B cell (primary cell): ENCODE results near the gene CDH1. TPM values are rescaled to one million over a fixed set of nuclear protein-coding genes. Genes with fewer than 3 reads are reported as not detected.

Source experiments
- ATAC-seq: fragments of 200-7000 bp; cut with Tn5 transposase; one replicate; pipeline ENCODE4 v1.10.0; 2021; ENCODE audit warnings: low read depth, mild to moderate bottlenecking, moderate number of reproducible peaks, moderate library complexity
- CTCF ChIA-PET: fragments of 350-600 bp; sonication (Branson Sonifier 250); formaldehyde crosslinking; loops from one replicate; lab custom pipeline; 2021; ENCODE audit warnings: antibody characterized with exemption, inconsistent platforms; lab: Charles Lee
- POLR2A ChIA-PET: fragments of 350-600 bp; sonication (Branson Sonifier 250); formaldehyde crosslinking; loops from one replicate; lab custom pipeline; 2021; ENCODE audit warnings: antibody characterized with exemption; lab: Charles Lee
- DNase-seq: peaks from one replicate; pipeline ENCODE4 v3.0.0; 2013
- H2AFZ ChIP-seq: 2 replicates; pipeline ENCODE4 v1.6.1; 2012; ENCODE audit warnings: mild to moderate bottlenecking, low read depth, low read length; ENCODE audit not compliant: insufficient read depth, poor library complexity, severe bottlenecking
- H3K27ac ChIP-seq, 2 donors: 1 replicate in 1 of 2; 2 replicates in 1 of 2; pipeline ENCODE4 v1.5.1; 2012 to 2013; ENCODE audit warnings: low read length in 2 of 2, mild to moderate bottlenecking in 2 of 2, moderate library complexity in 1 of 2
- H3K27me3 ChIP-seq, 4 experiments: fragments of 200-600 bp in 1 of 4; sonication (generic) in 1 of 4; replicated peaks in 1 of 4; 1 replicate in 2 of 4; 2 replicates in 2 of 4; pipeline versions ENCODE4 v1.6.1 to v1.7.0; 2013 to 2016; ENCODE audit warnings: low read length in 3 of 4, mild to moderate bottlenecking in 2 of 4, mixed read lengths in 1 of 4, moderate library complexity in 1 of 4; ENCODE audit not compliant: insufficient read depth in 4 of 4, control insufficient read depth in 3 of 4; ENCODE audit errors: control extremely low read depth in 1 of 4
- H3K36me3 ChIP-seq, 2 experiments: replicated peaks in 1 of 2; 1 replicate in 1 of 2; 2 replicates in 1 of 2; pipeline versions ENCODE4 v1.6.1 to v1.7.1; 2013; ENCODE audit warnings: low read length in 1 of 2; ENCODE audit not compliant: insufficient read depth in 2 of 2, control insufficient read depth in 1 of 2; ENCODE audit errors: control extremely low read depth in 1 of 2, extremely low read depth in 1 of 2
- H3K4me1 ChIP-seq, 2 donors: fragments of 200-600 bp in 1 of 2; sonication (generic) in 1 of 2; 1 replicate in 1 of 2; 2 replicates in 1 of 2; pipeline versions ENCODE4 v1.5.1 to v1.6.1; 2013 to 2017; ENCODE audit warnings: low read length in 2 of 2; ENCODE audit not compliant: control insufficient read depth in 2 of 2, insufficient read depth in 2 of 2
- H3K4me2 ChIP-seq: replicated peaks from 2 replicates; pipeline ENCODE3; 2012; ENCODE audit warnings: mild to moderate bottlenecking, low read depth, low read length; ENCODE audit not compliant: poor library complexity, severe bottlenecking
- H3K4me3 ChIP-seq, 5 experiments: fragments of 200-600 bp in 1 of 5; sonication (generic) in 1 of 5; 1 replicate in 3 of 5; 2 replicates in 2 of 5; pipeline versions ENCODE4 v1.5.1 to v1.7.0; 2011 to 2016; ENCODE audit warnings: low read length in 4 of 5, mild to moderate bottlenecking in 4 of 5, low read depth in 2 of 5, control low read depth in 1 of 5, moderate library complexity in 1 of 5; ENCODE audit not compliant: insufficient read depth in 1 of 5; ENCODE audit errors: control extremely low read depth in 1 of 5, extremely low read depth in 1 of 5
- H3K79me2 ChIP-seq: fragments of 200-600 bp; sonication (generic); one replicate; pipeline ENCODE4 v1.6.0; 2016; ENCODE audit warnings: low read length; ENCODE audit not compliant: control insufficient read depth, insufficient read depth
- H3K9ac ChIP-seq: fragments of 200-600 bp; sonication (generic); 2 replicates; pipeline ENCODE4 v1.6.1; 2017; ENCODE audit warnings: mild to moderate bottlenecking, low read length, moderate library complexity
- H3K9me3 ChIP-seq, 3 donors: one replicate each; pipeline versions ENCODE4 v1.6.1 to v1.7.1; 2013; ENCODE audit warnings: low read length in 2 of 3; ENCODE audit not compliant: control insufficient read depth in 2 of 3, insufficient read depth in 1 of 3; ENCODE audit errors: control extremely low read depth in 1 of 3
- H4K20me1 ChIP-seq: 2 replicates; pipeline ENCODE4 v1.6.0; 2012; ENCODE audit warnings: mild to moderate bottlenecking, low read length; ENCODE audit not compliant: insufficient read depth, control insufficient read depth, poor library complexity, severe bottlenecking
- H3K27ac Mint-ChIP-seq: one replicate; pipeline ENCODE4 v1.8.0; 2021; ENCODE audit warnings: mixed read lengths
- H3K27me3 Mint-ChIP-seq: one replicate; pipeline ENCODE4 v1.8.0; 2021; ENCODE audit warnings: mixed read lengths
- H3K4me1 Mint-ChIP-seq: one replicate; pipeline ENCODE4 v1.8.0; 2021; ENCODE audit warnings: mixed read lengths
- H3K4me3 Mint-ChIP-seq: one replicate; pipeline ENCODE4 v1.8.0; 2021; ENCODE audit warnings: mixed read lengths
- H3K9me3 Mint-ChIP-seq: one replicate; pipeline ENCODE4 v1.8.0; 2022; ENCODE audit warnings: mixed read lengths; ENCODE audit not compliant: insufficient read depth
- CTCF ChIP-seq: fragments of 200-600 bp; IDR thresholded peaks from one replicate; pipeline ENCODE4 v1.8.0; 2022; ENCODE audit warnings: antibody characterized with exemption, mild to moderate bottlenecking
- EZH2 ChIP-seq: IDR thresholded peaks from 2 replicates; pipeline ENCODE4 v1.6.1; 2012; ENCODE audit warnings: borderline replicate concordance, low read depth, mild to moderate bottlenecking, moderate library complexity, low read length; ENCODE audit not compliant: insufficient read depth, poor library complexity, severe bottlenecking
- WGBS: methylation state at CpG from one replicate; pipeline ENCODE4 v1.1.5; 2013; ENCODE audit warnings: missing lambda C conversion rate; ENCODE audit not compliant: insufficient coverage; 5-methylcytosine and 5-hydroxymethylcytosine counted together
- intact Hi-C: fragments of 100-400 bp; cut with micrococcal nuclease; formaldehyde crosslinking; loops from one replicate; pipeline ENCODE4 v1.10.0; 2022
- polyA plus RNA-seq: library from polyadenylated mRNA; depleted of rRNA; stranded (reverse); fragments of >200 nt; gene quantifications from 2 replicates; pipeline ENCODE4 v1.2.3, GENCODE V29; 2012
- total RNA-seq, 2 donors: library from RNA; stranded (reverse); fragments of 120-200 nt in 1 of 2; gene quantifications; 1 replicate in 1 of 2; 2 replicates in 1 of 2; pipeline versions ENCODE4 v1.2.3 to v1.2.4, GENCODE V29; 2013 to 2022

Gene CDH1
- total and polyA plus RNA-seq, 2 donors (not counting 1 experiment from before 2014, with no cell fraction given): 2.0 TPM; not detected in 1

DNA sequence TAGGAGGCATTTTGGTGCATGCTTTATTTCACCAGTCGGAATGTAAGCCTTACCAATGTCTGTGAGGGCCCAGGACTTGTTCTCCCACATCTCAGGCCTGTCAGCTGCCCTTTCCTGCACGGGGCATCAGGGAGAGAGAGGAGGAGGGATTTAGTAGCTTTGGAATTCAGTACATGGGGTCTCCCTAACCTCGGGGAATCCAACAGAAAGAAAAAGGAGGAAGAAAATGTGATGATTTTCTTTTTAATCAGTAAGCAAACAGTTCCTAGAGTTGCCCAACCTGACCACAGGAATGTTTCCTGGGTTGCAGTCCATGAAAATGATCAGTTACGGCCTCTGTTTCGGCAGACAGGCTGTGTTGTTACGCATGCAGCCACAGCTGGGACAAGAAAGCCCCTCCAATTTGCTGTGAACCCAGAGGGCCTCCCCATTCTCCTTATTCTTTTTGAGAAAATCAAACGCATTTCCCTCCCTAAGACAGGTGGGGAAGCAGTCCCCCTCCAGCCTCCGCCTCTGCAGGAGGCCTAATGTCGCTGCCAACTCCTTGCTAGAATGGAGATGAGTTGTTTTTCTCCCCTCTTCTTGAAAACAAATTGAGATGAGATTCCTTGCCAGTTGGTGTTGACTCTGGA lies 53.2 kb downstream of the CDH1 start:
- H2AFZ ChIP-seq: no peak overlapping the region
- no peaks in the 10 kb centered on the region for H3K4me1 ChIP-seq
- H4K20me1 ChIP-seq: no peaks in the 10 kb centered on the region
- Mint-ChIP-seq H3K27me3 (peaks cover 4% of the 10 kb centered on the region), H3K4me1 (no peaks in the 10 kb centered on the region), H3K4me3 (no peak overlapping the region), H3K9me3 (no peaks in the 10 kb centered on the region), H3K27ac (no peak overlapping the region)
- WGBS: 78% methylated on average over 7 of the region's 9 CpGs
- POLR2A ChIA-PET: no interaction called here
- no peak overlapping the region for H3K4me2 ChIP-seq
- ATAC-seq (no peak), DNase-seq (no peak)
- intact Hi-C loops: loop anchor here (10.0 kb wide), 1 partner anchor 45 kb away; no protein-coding TSS in a partner anchor
- H3K4me3 ChIP-seq: no peak overlapping the region
- no peak overlapping the region for H3K9ac ChIP-seq
- no peak for TF ChIP-seq EZH2
- H3K27ac ChIP-seq: no peak overlapping the region
- no peaks in the 10 kb centered on the region for H3K9me3 ChIP-seq
- no peaks in the 10 kb centered on the region for H3K79me2 ChIP-seq
- H3K36me3 ChIP-seq: no peaks in the 10 kb centered on the region
- peaks cover 0 to 5% (median 0%) of the 10 kb centered on the region in 4 experiments for H3K27me3 ChIP-seq
- CTCF ChIA-PET: interaction anchor here (1.7 kb wide), 1 partner anchor 10 kb away, joined by 6 read pairs; no protein-coding TSS in a partner anchor

GRCh38 chr16:68790944-68791343 lies 53.9 kb downstream of the CDH1 start:
- H3K4me1 Mint-ChIP-seq: no peaks in the 10 kb centered on the region
- H3K27ac Mint-ChIP-seq: no peak overlapping the region
- ChIA-PET CTCF (interaction anchor here (1.7 kb wide), 1 partner anchor 9 kb away, joined by 6 read pairs; no protein-coding TSS in a partner anchor), POLR2A (no interaction called here)
- intact Hi-C loops: loop anchor here (10.0 kb wide), 1 partner anchor 46 kb away; no protein-coding TSS in a partner anchor
- no peak overlapping the region for H3K4me3 Mint-ChIP-seq
- WGBS: 97% methylated on average over 3 of the region's 4 CpGs
- Histone ChIP-seq H3K4me2 (no peak overlapping the region), H3K4me3 (no peak overlapping the region), H3K27ac (no peak overlapping the region), H3K27me3 (peaks cover 0 to 5% (median 0%) of the 10 kb centered on the region in 4 experiments), H3K36me3 (no peaks in the 10 kb centered on the region), H3K79me2 (no peaks in the 10 kb centered on the region), H2AFZ (no peak overlapping the region), H3K9me3 (no peaks in the 10 kb centered on the region), H4K20me1 (no peaks in the 10 kb centered on the region), H3K4me1 (no peaks in the 10 kb centered on the region), H3K9ac (no peak overlapping the region)
- DNase-seq (no peak), ATAC-seq (no peak)
- TF ChIP-seq CTCF: no peak
- TF ChIP-seq EZH2: no peak
- peaks cover 4% of the 10 kb centered on the region for H3K27me3 Mint-ChIP-seq
- H3K9me3 Mint-ChIP-seq: no peaks in the 10 kb centered on the region
